Pancreas (tissue), 10 donors: ENCODE data around the gene C14orf119. TPM values are rescaled to one million over a fixed set of nuclear protein-coding genes. Genes with fewer than 3 reads are reported as not detected.
A peak's percentile ranks its signal among the peaks of the same experiment; 100 is the strongest.

Experiments
- ATAC-seq, 4 donors: fragments of 200-7000 bp; cut with Tn5 transposase; one replicate each; pipeline versions ENCODE4 v1.8.0 to v1.9.1; 2020; ENCODE audit warnings: mild to moderate bottlenecking in 4 of 4, moderate library complexity in 4 of 4
- DNase-seq, 6 donors: peaks; one replicate each; pipeline ENCODE4 v3.0.0-alpha.2; 2020
- FAIRE-seq: peaks from 2 replicates; lab custom pipeline; 2012; peaks lifted over from hg19 to GRCh38; lab: Jason Lieb, UNC
- H3K27ac ChIP-seq, 4 donors: fragments of 200-600 bp; sonication (generic); 1 replicate in 3 of 4; 2 replicates in 1 of 4; pipeline versions ENCODE4 v1.5.0 to v1.8.0; 2020
- H3K27me3 ChIP-seq, 4 donors: fragments of 200-600 bp; one replicate each; pipeline ENCODE4 v1.8.0; 2021
- H3K36me3 ChIP-seq, 3 donors: fragments of 200-600 bp; sonication (generic) in 1 of 3; one replicate each; pipeline versions ENCODE4 v1.5.0 to v1.8.0; 2020 to 2021
- H3K4me1 ChIP-seq, 3 donors: fragments of 200-600 bp; one replicate each; pipeline ENCODE4 v1.8.0; 2021
- H3K4me3 ChIP-seq, 4 donors: fragments of 200-600 bp; sonication (generic) in 2 of 4; one replicate each; pipeline versions ENCODE4 v1.5.0 to v1.8.0; 2020 to 2021
- H3K9me3 ChIP-seq, 4 donors: fragments of 200-600 bp; one replicate each; pipeline ENCODE4 v1.8.0; 2021
- CTCF ChIP-seq, 4 donors: fragments of 200-600 bp; sonication (generic) in 3 of 4; IDR thresholded peaks; one replicate each; pipeline versions ENCODE4 v1.5.0 to v1.8.0; 2021; ENCODE audit warnings: antibody characterized with exemption in 4 of 4
- WGBS, 2 donors: extraction: QIAGEN DNeasy Blood & Tissue Kit; methylation state at CpG; one replicate each; pipeline ENCODE4 v1.1.7; 2013; 5-methylcytosine and 5-hydroxymethylcytosine counted together
- intact Hi-C, 3 donors: fragments of 100-400 bp; cut with DNase I; formaldehyde crosslinking; loops; one replicate each; pipeline versions ENCODE4 v1.11.1 to v1.14.2; 2022
- polyA plus RNA-seq, 2 donors: library from polyadenylated mRNA; stranded (reverse); fragments of 200-250 nt; gene quantifications; one replicate each; pipeline ENCODE4 v1.2.3, GENCODE V29; 2013
- total RNA-seq, 6 donors: library from RNA; stranded (reverse); fragmentation: NEBNext Ultra II Directional in 4 of 6; extraction: Animal tissue kit (Norgen Biotek cat#: 25700) in 4 of 6; gene quantifications; one replicate each; pipeline versions ENCODE4 v1.2.1 to v1.2.4, GENCODE V29; 2021 to 2023
- donor health status: healthy with polysubstance abuse.
- donor health status: DM: no; HTN: no; CAD: no; lungs with moderate emphysema.
- donor health status: DM: no; HTN: no; CAD: no.
- donor health status: control.
- donor health status: control.
- donor health status: Bipolar disorder and iron deficiency.
- donor health status: DM: yes; HTN: yes; CAD: no.
- donor health status: DM: no; HTN: no; CAD: no.
- donor health status: DM: no; HTN: no; CAD: no.
- donor health status: DM: yes; HTN: yes; CAD: no.

Gene C14orf119
- total and polyA plus RNA-seq, 8 donors = 7.5 to 22.7 (median 13.6) TPM

DNA sequence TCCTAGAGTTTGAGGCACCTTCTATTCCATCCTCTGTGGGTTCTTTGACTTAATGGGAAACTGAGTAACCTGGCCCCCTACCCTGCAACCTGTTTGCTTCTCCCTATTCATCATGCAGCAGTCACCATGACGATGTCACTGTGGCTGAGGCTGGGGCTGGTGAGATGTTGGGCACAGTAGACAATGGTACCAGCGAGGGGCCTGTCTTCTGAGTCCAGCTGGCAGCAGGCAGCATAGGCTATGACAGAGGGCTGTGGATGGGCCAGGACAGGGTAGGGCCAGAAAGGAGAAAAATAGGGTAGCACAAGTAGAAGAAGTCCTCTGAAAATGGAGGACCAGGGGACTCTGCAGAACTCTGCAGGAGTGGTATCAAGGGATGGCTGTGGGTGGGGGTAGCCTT lies 7.5 kb downstream of the C14orf119 start:
- ATAC-seq (no peak), DNase-seq (no peak), FAIRE-seq (no peak)
- H3K4me3 ChIP-seq = no peak overlapping the region
- H3K4me1 ChIP-seq = peaks cover 4 to 8% (median 6%) of the 10 kb centered on the region in 3 donors
- peaks cover 0 to 10% (median 0%) of the 10 kb centered on the region in 3 donors for H3K36me3 ChIP-seq
- H3K27me3 ChIP-seq = no peaks in the 10 kb centered on the region
- TF ChIP-seq CTCF (IDR thresholded peaks at IDR 0.05) = no peak
- no peaks in the 10 kb centered on the region for H3K9me3 ChIP-seq
- no peak overlapping the region for H3K27ac ChIP-seq
- intact Hi-C loops = no loop called here
- WGBS, 2 donors = 75 to 90% methylated on average over 2 of the region's 2 CpGs

DNA sequence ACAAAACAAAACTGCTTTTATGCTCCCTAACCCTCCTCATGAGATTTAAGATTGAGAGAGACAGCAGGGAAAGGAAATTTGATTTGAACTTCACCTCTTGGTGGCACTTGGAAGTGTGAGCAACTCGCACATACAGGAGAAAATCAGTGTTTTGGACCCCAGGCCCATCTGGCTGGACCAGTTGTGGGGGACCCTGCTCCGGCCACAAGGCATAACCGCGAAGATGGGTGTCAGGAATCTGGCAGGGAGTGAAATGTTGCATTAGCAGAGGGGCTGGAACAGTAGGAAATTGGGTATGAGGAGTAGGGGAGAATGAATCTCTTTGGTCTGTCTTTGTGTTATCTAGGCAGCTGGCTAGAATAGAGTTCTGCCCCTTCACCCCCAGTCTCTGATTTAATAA lies 8.3 kb downstream of the C14orf119 start:
- H3K27me3 ChIP-seq = no peaks in the 10 kb centered on the region
- TF ChIP-seq CTCF (IDR thresholded peaks at IDR 0.05) = no peak
- no peak overlapping the region for H3K27ac ChIP-seq
- WGBS, 2 donors = 79 to 87% methylated on average over 4 of the region's 4 CpGs
- H3K4me3 ChIP-seq = no peak overlapping the region
- peaks cover 4 to 8% (median 6%) of the 10 kb centered on the region in 3 donors for H3K4me1 ChIP-seq
- FAIRE-seq = no peak
- intact Hi-C loops = no loop called here
- H3K9me3 ChIP-seq = no peaks in the 10 kb centered on the region
- no peak for ATAC-seq
- H3K36me3 ChIP-seq = peaks cover 0 to 2% (median 0%) of the 10 kb centered on the region in 3 donors
- no peak for DNase-seq

GRCh38 chr14:23104070-23104590 lies 8.8 kb downstream of the C14orf119 start:
- no peaks in the 10 kb centered on the region for H3K9me3 ChIP-seq
- no peak for DNase-seq
- H3K27me3 ChIP-seq = no peaks in the 10 kb centered on the region
- WGBS, 2 donors = 57 to 68% methylated on average over 6 of the region's 6 CpGs
- ATAC-seq = no peak
- no peaks in the 10 kb centered on the region for H3K36me3 ChIP-seq
- no peak overlapping the region for H3K4me3 ChIP-seq
- no peak overlapping the region for H3K27ac ChIP-seq
- H3K4me1 ChIP-seq = peaks cover 2 to 4% (median 2%) of the 10 kb centered on the region in 3 donors
- no peak for TF ChIP-seq CTCF (IDR thresholded peaks at IDR 0.05)
- no peak for FAIRE-seq
- intact Hi-C loops = no loop called here

DNA sequence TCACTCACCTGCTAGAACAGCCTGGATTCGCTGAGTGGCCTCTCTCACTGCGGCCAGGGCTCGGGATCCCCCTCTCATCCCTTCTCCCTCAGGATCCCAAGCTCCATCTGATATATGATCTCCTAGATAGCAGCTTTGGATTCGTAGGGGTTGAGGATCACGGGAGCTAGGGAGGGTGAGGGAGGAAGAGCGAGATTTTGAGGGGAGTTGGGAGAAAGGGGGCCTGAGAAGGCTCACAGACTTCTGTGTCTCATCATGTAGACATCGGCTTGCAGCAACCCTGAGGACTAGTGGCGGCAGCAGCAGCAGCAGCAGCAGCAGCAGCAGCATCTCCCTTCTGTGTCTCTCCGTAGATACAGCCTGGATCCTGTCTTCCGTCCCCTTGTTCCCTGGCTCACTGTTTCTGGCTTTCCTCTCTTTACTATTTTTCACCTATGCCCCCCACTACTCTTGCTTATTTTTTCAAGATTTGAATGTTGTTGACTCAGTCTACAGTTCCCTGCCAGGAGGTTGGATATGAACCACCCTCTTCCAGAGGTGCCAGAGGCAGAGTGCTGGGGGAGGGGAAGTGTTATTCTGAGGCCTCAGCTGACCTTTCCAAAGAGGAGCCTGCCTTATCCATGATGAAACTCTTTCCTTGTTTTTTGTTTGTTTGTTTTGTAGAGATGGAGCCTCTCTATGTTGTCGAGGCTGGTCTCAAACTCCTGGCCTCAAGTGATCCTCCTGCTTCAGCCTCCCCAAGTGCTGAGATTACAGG lies 9.5 kb downstream of the C14orf119 start, which contains the start of gene CIROP:
Gene CIROP, minus strand, starts transcription at position 399 of the 757 bp plus-strand sequence. Its CDS starts 69 bp downstream, at position 330.
- Histone ChIP-seq H3K9me3 (no peaks in the 10 kb centered on the region), H3K27ac (no peak within 1 kb of the TSS)

More for the DNA sequence above, 9.5 kb downstream of the C14orf119 start, which contains the start of gene CIROP:
- Histone ChIP-seq H3K27me3 (no peaks in the 10 kb centered on the region), H3K4me1 (peaks cover 0 to under 1% (median 0%) of the 10 kb centered on the region in 3 donors), H3K36me3 (no peaks in the 10 kb centered on the region), H3K4me3 (no peak within 1 kb of the TSS)
- ATAC-seq (no peak), DNase-seq (peak in 1 of 6 donors; percentile 5), FAIRE-seq (no peak)
- 67 to 73% methylated on average over 11 of the region's 11 CpGs for WGBS, 2 donors
- TF ChIP-seq CTCF (IDR thresholded peaks at IDR 0.05) = no peak
- intact Hi-C loops = no loop called here
